GM21576 (cell line): Measurements from ENCODE around the gene PYGM.

Source experiments
- ATAC-seq: cut with Tn5 transposase; IDR thresholded peaks from one replicate; pipeline ENCODE4 v1.9.1; 2021; ENCODE audit warnings: mild to moderate bottlenecking, moderate library complexity; ENCODE audit not compliant: unreplicated experiment

The PYGM gene

DNA sequence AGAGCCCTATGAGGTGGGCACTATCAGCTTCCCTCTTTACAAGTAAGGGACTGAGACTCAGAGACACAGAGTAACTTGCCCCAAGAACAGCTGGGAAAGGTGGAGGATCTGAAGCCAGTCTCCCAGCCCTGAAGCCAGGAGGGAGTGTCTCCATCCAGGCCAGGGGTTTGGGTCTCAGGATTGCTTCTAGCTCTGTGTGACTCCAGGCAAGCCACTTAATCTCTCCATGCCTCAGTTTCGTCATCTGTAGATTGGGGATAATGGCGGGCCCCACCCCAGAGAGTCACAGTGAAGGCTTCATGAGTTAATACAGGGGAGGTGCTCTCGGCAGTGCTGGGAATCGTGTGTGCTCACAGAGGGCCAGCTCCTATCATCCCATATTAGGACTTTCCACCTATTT is 32.7 kb upstream of the PYGM start:
- ATAC-seq, result no peak

DNA sequence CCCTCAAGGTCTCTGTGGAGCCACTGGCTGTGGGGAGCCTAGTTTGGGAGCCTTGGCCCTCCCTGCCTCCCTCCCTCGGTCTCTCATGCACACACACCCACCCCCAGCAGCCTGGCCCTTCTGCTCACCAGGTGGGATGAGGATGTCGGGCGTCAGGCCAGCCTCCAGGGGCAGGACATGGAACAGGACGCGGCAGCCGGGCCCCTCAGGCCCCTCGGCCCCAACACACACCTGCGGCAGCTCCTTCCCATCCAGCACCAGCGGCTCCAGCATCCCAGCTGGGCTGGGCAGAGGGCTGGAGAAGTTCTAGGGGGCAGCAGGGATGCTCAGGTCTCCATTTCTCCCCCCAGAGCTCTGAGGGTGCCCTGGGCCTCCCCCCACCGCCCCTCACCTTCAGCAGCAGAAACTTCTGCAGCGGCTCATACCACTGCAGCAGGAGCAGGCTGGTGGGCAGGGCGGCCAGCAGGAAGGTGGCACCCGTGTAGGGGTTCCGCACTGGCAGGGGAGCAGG is 32.1 kb upstream of the PYGM start:
- ATAC-seq, result no peak

DNA sequence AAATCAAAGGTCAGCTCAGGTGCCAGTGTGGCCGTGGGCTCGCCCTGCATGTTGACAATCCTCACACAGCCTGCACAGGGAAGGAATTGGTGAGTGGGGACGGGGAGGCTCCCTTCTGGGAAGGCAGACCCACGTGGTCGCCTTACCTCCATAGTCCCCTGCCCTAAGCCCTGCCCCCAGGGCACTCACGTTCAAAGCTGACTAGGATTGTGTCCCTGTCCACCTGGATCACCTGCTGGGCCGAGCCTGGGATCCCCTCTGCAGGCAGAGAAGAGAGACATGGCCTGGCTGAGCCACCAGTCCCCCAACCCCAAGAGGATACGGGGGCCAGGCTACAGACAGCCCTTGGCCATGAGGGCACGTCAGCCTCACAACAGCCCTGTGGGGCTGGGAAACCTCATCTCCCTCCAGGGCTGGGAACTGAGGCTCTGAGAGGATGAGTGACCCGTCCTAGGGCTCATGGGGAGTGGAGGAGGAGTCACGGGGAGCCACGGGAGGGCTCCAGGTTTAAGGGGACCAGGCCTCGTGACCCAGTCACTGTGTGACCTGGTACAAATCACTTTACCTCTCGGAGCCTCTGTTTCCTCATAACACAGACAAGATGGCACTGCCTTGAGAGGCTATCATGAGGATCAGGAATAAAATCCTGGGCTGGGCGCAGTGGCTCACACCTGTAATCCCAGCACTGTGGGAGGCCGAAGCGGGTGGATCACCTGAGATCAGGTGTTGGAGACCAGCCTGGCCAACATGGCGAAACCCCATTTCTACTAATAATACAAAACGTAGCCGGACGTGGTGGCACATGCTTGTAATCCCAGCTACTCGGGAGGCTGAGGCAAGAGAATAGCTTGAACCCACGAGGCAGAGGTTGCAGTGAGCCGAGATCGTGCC is 30.7 kb upstream of the PYGM start:
- ATAC-seq, result no peak

DNA sequence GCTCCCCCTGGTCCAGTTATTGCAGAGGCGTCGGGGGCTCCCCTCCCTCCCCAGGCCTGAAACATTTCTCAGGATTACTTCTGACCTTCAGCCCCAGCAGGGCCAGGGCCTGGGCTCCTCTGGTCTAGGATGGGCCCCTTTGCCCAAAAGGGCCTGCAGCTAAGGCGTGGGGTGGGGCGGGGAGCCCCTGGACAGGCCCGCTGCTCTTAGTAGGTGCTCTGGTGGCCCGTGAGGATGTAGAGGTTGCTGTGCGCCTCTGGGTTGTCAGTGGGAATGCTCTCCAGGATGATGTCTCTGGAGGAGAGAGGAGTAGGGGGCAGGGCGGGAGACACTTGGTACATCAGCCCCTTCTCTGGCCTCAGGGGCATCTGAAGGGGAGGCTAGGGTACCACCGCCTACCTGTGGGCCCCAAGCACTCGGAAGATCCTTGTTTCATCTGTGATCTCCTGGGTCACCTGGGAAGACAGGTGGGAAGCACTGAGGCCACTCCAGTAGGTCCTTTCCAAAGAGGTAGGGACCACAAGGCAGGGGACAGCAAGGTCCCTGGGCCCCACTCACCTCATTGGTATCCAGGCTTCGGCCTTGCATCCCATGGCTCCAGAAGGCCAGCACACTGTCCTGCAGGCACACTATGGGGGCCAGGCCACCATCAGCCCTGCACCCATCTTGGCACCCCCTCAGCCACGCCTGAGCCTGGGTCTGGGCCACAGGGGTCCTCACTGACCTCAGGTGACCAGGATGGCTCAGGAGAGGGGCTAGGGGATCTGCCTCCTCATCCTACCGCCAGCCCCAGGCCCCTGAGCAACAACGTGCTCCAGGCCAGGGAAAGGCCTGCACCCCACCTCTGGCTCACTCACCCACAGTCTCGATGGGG is 29.8 kb upstream of the PYGM start:
- ATAC-seq, result no peak

DNA sequence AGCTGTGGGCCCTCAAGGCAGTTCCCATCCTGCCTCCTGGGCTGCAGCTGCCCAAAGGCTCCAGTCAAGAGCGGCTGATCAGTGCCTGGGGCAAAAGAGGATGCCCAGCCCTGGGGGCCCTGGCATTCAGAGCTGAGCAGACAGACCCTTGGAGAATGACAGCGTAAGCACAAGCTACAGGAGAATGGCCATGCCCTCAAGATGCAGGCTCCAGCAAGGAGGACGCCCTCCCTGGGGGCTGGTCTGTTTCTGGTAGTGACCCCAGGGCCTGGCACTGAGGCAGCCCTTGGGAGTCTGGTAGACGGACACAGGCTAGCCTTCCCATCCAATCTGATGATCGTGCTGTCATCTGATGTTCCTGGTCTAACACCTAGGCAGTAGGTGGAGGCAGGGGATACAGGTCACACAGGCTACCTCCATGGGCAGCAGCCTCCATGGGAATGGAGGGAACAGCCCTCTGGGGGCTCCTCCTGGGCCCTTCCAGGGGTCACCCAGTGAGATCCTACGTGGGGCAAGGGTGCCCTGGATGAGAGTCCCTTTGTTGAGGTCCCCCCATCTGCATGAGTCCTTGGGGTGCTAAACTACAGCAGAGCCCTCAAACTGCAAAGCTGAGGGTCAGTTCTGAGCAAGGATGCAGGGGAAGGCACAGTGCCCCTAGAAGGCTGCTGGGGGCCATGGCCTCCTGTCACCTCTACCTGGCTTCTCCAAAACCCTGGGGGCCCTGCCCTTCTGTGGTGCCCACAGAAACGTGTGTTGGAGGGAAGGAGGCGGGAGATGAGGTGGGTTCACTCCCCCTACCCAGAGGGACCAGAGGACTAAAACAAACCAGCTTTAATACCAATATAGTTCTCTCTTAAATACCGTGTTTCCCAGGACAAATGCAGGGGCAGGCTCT is 28.8 kb upstream of the PYGM start:
- no peak for ATAC-seq

DNA sequence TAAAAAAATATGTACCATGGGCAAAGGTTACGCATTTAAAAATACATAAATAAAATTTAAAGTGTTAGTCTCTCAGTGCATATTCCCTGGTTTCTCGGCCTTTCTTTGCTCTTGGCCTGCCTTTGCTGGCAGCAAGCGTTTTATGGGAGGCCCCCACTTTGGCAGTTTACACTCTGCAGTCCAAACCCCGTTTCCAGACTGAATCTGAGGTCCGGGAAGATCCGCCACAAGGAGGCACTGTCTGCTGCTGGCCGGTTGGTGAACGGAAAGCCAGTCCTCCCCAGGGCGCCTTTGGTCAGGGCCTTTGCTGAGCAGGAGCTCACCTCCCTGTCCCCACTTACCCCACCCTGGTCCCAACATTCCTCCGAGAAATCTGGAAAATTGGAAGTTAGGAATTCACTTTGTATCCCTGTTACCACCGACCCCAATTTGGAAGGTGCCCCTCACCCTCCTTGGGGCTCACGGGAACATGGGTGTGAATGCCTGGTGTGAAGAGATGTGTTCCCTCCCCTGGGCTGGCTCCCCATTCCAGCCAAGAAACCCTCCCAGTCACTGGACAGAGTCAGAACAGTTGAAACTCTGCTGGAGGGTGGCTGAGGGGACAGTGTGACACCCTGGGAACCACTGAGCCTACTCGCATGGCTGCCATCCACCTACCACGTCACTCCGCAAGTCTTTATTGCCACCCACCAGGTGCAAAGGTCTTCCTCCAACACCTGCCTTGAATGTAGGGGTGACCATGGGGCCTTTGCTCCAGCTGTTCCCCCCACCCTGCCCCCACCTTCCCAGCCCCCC is 27.9 kb upstream of the PYGM start:
- ATAC-seq, result no peak

DNA sequence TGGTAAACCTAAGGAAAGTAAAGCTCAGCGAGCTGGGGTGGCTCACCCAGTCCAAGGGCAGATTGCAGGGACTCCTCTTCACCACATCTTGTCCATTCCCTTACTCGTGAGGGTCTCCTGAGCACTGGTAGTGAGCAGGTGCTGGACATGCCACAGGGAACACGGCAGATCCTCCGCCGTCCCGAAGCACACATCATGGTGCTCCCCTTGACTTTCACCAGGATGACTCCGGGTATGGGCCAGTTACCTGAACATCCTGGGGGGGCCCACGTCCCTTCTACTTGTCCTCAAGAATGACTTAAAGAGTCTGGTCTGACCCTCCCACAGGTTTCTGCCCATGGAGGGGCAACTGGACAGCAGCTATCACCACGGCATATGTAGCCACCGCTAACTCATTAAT is 26.5 kb upstream of the PYGM start:
- no peak for ATAC-seq

DNA sequence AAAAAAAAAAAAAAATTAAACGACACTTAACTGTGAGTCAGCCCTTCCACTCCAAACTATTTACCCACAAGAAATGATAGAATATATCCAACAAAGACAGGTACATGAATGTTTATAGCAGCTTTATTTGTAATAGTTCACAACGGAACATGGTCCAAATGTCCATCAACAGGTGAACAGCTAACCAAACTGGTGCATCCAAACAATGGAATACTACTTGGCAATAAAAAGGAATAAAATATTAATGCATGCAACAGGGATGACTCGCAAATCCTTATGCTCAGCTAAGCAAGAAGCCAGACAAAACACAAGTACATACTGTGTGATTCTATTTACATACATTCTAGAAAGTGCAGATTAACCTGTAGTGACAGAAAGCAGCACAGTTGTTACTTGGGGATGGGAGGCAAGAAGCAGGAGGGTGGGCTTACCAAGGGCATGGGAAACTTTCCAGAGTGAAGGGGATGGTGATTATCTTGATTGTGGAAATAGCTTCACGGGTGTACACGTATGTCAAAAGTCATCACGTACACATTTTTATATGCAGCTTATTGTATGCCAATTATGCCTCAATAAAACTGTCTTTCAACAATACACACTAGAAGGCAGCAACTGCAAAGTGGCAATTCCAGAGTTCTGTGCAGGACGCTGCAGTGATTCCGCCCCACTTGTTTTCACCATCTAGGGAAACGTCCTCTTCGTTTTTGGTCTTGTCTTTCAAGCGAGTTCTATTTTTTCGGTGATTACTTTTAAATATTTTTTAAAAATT is 25.2 kb upstream of the PYGM start:
- ATAC-seq, result no peak

DNA sequence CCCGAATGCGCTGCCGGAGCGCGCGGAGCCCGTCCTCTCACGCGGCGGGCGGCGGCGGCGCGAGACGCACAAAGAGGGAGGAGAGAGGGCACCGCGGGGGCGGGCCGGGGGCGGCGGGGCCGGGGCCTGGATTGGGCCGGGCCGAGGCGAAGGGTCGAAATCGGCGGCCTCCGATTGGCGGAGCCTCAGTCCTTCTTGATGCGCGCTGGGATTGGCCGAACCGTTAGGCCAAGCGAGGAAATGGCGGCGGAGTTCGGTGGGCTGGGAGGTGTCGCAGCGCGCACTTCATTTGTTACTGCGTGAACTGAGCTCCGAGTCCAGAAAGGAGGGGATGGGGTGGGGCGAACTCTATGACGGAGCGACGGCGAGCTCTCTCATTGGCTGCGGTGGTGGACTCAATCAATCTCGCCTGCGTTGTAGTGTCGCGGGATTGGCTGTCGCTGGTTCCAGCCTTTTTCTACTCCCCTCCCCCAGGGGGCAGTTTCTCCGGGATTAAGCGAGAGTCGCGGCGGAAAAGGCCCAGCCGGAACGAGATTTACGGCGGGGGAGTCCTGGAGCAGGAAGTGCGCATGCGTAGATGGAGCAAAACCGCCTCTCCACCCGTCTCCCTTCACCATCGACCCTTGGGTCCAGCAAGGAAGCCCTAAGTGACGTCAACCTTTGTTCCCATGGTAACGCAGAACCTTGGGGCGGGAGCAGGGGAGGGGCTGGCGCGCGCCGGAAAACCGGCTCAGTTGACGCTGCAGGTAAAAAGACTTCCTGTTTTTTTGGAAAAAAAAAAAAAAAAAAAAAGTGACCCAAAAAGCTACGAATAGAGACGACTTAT is 18.9 kb upstream of the PYGM start, which contains the start of gene SF1:
Gene SF1, minus strand, starts transcription at position 70 of the 826 bp plus-strand sequence. CDS start 150 bp downstream, outside the sequence.
- ATAC-seq, result peak; percentile 75

DNA sequence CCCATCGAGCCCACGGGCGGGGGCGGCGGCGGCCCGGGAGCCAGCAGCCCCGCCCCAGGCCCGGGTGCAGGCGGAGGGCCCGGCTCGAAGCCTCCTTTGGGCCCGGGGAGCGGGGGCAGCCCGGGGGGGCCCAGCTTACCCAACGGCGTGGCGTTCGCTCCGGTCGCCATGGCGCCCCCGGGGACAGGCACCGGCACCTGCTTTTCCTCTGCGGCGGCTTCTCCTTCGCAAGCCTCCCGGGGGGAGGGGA is 18.4 kb upstream of the PYGM start:
- no peak for ATAC-seq

DNA sequence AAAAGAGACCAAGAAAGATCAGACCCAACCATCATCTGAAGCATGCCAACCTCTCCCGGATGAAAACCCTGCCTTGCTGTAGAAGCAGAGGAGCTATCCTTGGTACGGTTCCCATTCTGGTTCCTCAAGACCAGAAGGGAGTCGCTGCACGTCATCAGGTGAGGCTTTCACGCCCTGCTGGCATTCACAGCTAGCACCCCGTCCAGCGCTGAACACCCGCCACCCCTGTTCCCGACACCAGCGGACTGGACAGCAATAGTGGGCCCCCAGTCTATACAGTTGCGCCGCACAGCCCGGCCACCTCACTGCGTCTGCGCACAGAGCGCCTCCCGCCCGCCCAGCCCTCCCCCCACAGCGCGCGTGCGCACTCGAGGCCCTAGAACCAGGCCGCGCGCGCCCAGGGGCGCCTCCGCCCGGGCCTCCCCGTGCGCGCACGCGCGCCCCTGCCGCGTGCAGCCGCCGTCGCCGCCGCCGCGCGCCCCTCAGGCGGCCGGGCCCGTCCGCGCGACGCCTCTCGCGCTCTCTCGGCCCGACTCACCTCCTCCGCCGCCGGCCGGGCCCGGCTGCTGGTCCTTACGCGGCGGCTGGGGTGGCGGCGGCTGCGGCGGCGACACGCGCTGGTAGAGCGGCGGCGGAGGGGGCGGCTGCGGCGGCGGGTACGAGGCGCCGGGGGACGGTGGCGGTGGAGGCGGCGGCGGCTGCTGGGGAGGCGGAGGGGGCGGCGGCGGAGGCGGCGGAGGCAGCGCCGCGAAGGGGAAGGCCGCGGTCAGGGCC is 17.9 kb upstream of the PYGM start:
- no peak for ATAC-seq

DNA sequence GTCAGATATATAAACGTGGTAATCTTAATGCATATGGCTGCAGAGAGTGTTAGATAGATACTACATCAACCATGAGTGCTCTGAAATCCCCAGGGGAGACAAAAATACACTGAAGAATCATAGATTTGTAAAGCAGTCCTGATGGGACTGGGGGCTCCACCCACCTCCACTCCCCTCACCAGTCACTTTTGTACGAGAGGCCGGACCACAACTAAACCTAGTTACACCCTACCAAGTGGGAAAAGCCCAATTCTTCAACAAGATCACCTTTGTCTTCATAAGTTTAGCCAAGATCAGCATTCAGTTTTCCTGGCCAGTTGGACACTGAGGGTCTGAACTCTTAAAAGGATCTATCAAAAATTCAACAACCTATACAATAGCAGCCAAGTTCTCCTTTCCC is 17.1 kb upstream of the PYGM start:
- no peak for ATAC-seq

DNA sequence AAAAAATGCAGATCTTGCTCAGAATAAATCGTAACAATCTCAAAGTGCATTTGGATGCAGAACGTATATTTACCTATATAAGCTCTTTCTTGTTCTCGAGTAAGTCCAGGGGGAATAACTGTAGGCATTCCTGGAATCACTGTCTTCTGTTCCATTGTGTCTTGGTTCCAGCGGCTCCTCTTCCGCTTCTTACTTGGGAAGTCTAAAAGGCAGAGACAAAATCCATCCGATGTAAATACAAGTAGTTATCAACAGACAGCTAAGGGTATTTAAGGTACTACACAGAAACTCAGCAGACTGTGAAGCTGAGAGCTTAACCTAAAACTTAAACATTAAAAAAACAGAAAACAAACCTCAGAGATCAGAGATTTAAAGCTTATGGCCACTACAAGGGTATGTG is 16.7 kb upstream of the PYGM start:
- no peak for ATAC-seq

DNA sequence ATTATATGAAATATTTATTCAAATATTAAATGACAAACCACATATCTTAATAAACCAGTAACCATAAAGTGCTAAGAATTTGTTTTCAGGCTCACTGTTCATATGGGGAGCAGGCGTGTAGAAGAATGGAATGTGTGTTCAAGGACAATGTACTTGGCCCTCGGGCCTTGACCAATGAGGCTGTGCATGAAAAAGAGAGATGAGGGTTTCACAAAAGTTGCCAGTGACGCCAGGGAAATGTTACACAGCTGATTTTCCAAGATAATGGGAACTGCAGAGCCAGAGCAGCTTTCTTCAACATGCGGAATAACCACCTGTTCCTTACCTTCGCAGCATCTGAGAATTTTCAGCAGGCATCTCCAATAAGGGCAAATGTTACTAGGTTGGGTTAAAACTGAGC is 14.4 kb upstream of the PYGM start:
- no peak for ATAC-seq

DNA sequence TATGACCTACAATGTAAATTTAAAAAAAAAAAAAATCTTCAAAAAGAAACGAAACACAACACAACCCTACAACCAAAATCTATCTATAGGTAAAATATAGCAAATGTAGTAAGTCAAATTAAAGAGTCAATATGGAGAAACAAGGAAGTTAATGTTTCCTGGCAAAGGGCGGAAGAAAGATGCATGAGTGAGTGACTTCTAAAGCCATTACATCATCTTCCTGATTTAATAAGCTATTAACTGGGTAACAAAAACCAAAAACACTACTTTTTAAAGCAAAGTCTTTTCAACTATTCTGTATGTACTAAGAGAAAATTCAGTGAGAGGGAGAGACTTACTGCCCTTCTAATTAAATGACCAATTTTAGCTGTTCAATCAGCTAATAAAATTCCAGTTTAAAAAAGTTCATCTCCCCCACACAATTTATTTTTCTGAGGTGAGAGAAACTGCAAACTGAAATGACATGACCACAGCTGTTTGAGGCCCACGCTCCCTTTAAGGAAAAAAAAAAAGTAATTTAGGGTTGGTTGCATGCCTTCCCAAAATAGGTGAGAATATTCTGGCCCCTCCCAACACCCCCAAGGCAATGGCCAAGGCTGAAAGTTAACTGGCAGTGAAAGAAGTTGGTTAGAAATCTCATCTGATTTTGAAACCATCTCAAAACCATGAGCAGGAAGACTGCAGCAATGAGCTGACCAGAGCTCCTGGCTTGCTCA is 12.7 kb upstream of the PYGM start:
- peak; percentile 43 for ATAC-seq

DNA sequence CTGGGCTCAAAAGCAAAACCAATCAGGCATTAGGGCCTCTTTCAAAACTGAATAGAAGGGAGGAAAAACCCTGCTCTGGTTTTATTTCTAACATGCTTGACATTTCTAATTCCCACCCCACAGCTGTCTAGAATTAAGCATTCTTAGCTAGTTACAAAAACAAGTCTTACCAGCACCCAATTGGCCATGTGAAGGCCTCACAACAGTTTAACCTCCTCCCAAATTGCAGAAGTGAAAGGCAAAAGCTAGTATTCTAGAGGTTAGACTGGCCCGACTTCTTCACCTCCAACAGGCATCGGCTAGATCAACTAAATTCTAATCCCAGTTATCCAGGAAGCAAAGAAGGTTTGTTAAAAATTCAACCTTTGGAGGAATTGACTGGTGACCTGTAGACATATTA is 12.1 kb upstream of the PYGM start:
- peak; percentile 32 for ATAC-seq

DNA sequence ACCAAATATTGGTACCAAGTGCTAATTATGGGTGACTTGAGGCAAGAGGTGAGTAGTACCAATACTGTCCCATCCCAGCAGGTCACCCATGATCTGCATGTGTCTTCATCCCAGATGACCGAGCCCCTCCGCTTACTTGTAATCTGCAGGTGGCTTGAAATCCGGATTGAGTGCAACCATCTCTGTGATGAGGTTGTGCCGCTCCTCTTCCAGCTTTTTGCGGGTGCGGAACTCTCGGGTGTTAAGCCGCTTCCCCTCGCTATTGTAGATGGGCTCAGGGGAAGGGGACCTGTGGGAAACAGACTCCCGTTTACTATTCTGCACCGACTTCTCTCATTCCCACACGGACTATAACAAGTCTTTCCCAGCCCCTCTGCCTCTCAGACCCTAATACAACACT is 10.3 kb upstream of the PYGM start:
- no peak for ATAC-seq
